Measurements from ENCODE around the gene IFFO2. TPM values are rescaled to one million over a fixed set of nuclear protein-coding genes. Genes with fewer than 3 reads are reported as not detected.

IFFO2 gene
- total RNA-seq, 1 donor from 2014 or later, result 3.3 TPM

DNA sequence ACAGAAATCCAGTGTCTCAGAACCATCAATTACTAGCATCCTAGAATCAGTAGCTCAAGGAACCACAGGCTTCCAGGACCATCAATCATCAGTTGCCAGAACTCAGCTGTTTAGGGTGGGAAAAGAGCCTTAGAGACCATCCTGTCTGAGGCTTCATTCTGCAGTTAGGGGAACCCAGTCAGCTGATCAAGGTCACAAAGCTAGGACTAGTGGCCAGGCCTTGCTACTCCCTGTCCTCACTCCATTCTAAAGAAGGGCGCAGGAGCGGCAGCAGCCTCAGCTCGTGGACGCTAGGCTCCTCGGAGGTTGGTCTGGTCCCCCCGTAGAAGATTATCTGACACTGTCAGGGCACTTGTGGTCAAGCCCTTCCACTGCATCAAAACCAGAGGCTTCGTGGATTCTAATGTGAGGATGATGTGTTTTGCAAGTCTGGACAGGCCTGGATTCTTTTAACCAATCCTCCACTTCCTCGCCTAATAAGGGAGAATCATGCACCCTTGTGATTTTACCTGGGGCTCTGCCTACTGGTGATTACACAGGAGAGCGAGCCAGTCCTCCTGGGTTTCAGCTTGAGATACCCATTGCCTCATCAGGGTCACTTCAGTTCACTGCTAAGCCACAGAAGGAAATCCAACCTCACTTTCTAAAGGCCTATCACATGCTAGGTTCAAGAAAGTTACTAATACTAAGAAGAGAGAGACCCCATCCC lies 41.7 kb upstream of the IFFO2 start:
- intact Hi-C loops (cut with micrococcal nuclease), result no loop called here
- no peaks in the 10 kb centered on the region for H3K36me3 ChIP-seq

DNA sequence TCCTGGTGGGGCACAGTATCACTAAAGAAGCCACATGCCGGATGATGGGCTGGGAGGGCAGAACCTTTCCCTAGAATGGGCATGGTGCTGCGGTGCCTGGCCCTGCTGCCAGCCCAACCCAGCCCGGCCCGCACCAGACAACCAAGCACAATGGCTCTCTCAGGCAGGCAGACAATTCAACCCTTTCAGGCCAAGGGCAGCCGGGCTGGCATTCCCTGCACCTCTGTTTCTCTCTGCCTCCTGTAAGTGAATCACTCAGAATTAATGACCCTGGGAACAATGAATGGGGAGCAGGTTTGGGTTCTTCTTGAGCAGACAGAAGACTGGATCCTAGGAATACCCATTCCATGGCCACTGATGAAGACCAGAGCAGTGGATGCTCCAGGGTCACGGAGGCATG lies 41.0 kb upstream of the IFFO2 start:
- Histone ChIP-seq H3K36me3 (no peaks in the 10 kb centered on the region), H3K4me3 (no peak overlapping the region), H3K27me3 (ENCODE audit: low read depth) (peaks cover 15% of the 10 kb centered on the region), H3K27ac (replicated peaks) (no peak overlapping the region), H3K9me3 (replicated peaks) (peaks cover 23% of the 10 kb centered on the region), H3K4me1 (no peaks in the 10 kb centered on the region)
- TF ChIP-seq, protein P1, sequence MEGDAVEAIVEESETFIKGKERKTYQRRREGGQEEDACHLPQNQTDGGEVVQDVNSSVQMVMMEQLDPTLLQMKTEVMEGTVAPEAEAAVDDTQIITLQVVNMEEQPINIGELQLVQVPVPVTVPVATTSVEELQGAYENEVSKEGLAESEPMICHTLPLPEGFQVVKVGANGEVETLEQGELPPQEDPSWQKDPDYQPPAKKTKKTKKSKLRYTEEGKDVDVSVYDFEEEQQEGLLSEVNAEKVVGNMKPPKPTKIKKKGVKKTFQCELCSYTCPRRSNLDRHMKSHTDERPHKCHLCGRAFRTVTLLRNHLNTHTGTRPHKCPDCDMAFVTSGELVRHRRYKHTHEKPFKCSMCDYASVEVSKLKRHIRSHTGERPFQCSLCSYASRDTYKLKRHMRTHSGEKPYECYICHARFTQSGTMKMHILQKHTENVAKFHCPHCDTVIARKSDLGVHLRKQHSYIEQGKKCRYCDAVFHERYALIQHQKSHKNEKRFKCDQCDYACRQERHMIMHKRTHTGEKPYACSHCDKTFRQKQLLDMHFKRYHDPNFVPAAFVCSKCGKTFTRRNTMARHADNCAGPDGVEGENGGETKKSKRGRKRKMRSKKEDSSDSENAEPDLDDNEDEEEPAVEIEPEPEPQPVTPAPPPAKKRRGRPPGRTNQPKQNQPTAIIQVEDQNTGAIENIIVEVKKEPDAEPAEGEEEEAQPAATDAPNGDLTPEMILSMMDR (IDR thresholded peaks at IDR 0.05; ENCODE audit: borderline replicate concordance), result no peak
- intact Hi-C loops (cut with micrococcal nuclease), result no loop called here
- no peak for DNase-seq

More for the DNA sequence above, 41.7 kb upstream of the IFFO2 start:
- no peak overlapping the region for H3K27ac ChIP-seq (replicated peaks)
- H3K27me3 ChIP-seq (ENCODE audit: low read depth), result peaks cover 15% of the 10 kb centered on the region
- TF ChIP-seq, protein P1 (IDR thresholded peaks at IDR 0.05; ENCODE audit: borderline replicate concordance), result no peak
- no peak for DNase-seq
- H3K4me3 ChIP-seq, result no peak overlapping the region
- H3K9me3 ChIP-seq (replicated peaks), result peaks cover 23% of the 10 kb centered on the region
- H3K4me1 ChIP-seq, result no peaks in the 10 kb centered on the region

DNA sequence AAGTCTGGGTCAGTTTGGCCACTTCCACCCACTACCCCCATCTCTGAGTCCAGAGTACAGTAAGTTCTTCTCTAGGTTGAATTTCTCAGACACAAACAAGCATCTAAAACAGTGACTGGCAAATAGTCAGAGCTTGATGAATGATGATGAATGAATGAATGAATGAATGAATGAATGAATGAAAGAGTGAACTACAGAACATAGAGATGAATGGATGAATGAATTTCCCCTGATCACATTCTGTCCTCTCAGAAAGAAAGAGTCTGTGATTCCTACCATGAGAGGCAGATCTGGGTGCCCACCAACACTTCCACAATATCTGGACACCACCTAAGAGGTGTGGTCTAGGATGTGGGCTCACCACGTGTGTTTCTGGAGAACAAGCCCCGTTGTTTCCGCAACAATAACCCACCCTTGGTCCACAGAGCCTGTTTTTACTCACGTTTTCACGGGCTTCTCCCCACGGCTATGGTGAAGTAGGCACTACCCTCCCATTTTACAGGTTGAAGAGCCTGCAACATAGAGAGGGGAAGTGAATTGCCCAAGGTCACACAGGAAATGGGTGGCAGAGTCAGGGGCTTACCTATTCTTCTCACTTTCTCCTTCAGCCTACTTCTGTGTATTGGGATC lies 40.2 kb upstream of the IFFO2 start:
- peaks cover 15% of the 10 kb centered on the region for H3K27me3 ChIP-seq (ENCODE audit: low read depth)
- H3K36me3 ChIP-seq, result no peaks in the 10 kb centered on the region
- no peak for DNase-seq
- intact Hi-C loops (cut with micrococcal nuclease), result no loop called here
- peaks cover 17% of the 10 kb centered on the region for H3K9me3 ChIP-seq (replicated peaks)
- H3K4me3 ChIP-seq, result no peak overlapping the region
- TF ChIP-seq, protein P1 (IDR thresholded peaks at IDR 0.05; ENCODE audit: borderline replicate concordance), result no peak
- no peaks in the 10 kb centered on the region for H3K4me1 ChIP-seq
- H3K27ac ChIP-seq (replicated peaks), result no peak overlapping the region

DNA sequence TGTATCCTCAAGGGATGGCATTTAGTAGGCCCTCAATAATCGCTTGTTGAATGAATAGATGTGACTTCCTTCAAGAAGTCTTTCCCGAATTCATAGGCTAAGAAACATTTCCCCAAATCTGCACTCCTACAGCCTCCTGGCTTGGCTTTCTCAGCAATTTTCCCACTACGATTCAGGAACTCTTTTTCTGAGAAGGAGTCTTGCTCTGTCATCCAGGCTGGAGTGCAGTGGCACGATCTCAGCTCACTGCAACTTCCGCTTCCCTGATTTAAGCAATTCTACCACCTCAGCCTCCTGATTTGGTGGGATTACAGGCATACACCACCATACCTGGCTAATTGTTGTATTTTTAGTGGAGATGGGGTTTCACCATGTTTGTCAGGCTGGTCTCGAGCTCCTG lies 37.9 kb upstream of the IFFO2 start:
- no peaks in the 10 kb centered on the region for H3K36me3 ChIP-seq
- H3K27me3 ChIP-seq (ENCODE audit: low read depth), result peaks cover 15% of the 10 kb centered on the region
- H3K4me1 ChIP-seq, result no peaks in the 10 kb centered on the region
- no peak overlapping the region for H3K4me3 ChIP-seq
- H3K9me3 ChIP-seq (replicated peaks), result no peaks in the 10 kb centered on the region
- TF ChIP-seq, protein P1 (IDR thresholded peaks at IDR 0.05; ENCODE audit: borderline replicate concordance), result no peak
- intact Hi-C loops (cut with micrococcal nuclease), result no loop called here
- H3K27ac ChIP-seq (replicated peaks), result no peak overlapping the region
- DNase-seq, result no peak

DNA sequence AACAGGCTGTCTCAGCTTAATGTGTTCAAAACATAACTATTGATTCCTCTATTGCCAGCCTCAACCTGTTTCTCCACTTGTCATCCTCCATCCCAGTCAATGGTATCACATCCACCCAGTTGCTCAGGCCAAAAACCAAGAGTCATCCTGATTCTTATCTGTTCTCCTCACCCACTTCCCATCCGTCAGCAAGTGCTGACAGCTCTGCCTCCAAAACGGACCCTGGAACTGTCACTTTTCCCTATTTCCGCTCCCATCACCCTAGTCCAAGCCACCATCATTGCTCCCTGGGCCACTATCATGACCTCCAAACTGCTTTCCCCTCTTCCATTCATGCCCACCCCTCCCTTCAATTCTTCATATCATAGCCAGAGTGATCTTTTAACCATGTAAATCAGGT lies 36.2 kb upstream of the IFFO2 start:
- intact Hi-C loops (cut with micrococcal nuclease), result no loop called here
- H3K9me3 ChIP-seq (replicated peaks), result no peaks in the 10 kb centered on the region
- TF ChIP-seq, protein P1 (IDR thresholded peaks at IDR 0.05; ENCODE audit: borderline replicate concordance), result no peak
- H3K4me3 ChIP-seq, result no peak overlapping the region
- H3K4me1 ChIP-seq, result no peaks in the 10 kb centered on the region
- H3K36me3 ChIP-seq, result no peaks in the 10 kb centered on the region
- H3K27ac ChIP-seq (replicated peaks), result no peak overlapping the region
- no peak for DNase-seq
- H3K27me3 ChIP-seq (ENCODE audit: low read depth), result peaks cover 19% of the 10 kb centered on the region

Measured in left ventricle myocardium inferior (tissue), 1 donor.